GM18951 (cell line): ENCODE results near the gene FAM216A.
"Not testable (repeated sequence)": the region's sequence is repeated elsewhere in the genome, so short reads cannot be mapped to it uniquely, and the experiment has no call there.

Source experiments
- POLR2A ChIP-seq: IDR thresholded peaks from 4 replicates; pipeline ENCODE4 v1.6.1; 2011; ENCODE audit warnings: mild to moderate bottlenecking; ENCODE audit not compliant: insufficient read length, insufficient read depth; ENCODE audit errors: extremely low read depth
- in situ Hi-C: fragments of 300-500 bp; cut with MboI; formaldehyde crosslinking; loops from one replicate; pipeline ENCODE4 v1.12.0; 2022; ENCODE audit warnings: low sequenced_read_pairs, mixed read lengths, inconsistent platforms; ENCODE audit not compliant: unreplicated experiment

Gene FAM216A, protein sequence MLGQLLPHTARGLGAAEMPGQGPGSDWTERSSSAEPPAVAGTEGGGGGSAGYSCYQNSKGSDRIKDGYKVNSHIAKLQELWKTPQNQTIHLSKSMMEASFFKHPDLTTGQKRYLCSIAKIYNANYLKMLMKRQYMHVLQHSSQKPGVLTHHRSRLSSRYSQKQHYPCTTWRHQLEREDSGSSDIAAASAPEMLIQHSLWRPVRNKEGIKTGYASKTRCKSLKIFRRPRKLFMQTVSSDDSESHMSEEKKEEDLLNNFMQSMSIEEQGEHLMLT

GRCh38 chr12:110468214-110469048 is at the start of gene FAM216A, which contains the start of gene GPN3:
TSS of gene FAM216A (plus strand) at chr12:110468845. CDS start at chr12:110468876, 31 bp downstream.
TSS of gene GPN3 (minus strand) at chr12:110468257. CDS start at chr12:110468203, 54 bp downstream.
- in situ Hi-C loops = loop anchor here (10.0 to 25.0 kb wide), 2 partner anchors 136 to 369 kb away; partner anchors contain the start of gene CCDC63
- TF ChIP-seq POLR2A = peak; percentile 78

- in situ Hi-C loops = not testable (repeated sequence)
These were observed 48.0 kb upstream of the FAM216A start for GRCh38 chr12:110420644-110421043.

DNA sequence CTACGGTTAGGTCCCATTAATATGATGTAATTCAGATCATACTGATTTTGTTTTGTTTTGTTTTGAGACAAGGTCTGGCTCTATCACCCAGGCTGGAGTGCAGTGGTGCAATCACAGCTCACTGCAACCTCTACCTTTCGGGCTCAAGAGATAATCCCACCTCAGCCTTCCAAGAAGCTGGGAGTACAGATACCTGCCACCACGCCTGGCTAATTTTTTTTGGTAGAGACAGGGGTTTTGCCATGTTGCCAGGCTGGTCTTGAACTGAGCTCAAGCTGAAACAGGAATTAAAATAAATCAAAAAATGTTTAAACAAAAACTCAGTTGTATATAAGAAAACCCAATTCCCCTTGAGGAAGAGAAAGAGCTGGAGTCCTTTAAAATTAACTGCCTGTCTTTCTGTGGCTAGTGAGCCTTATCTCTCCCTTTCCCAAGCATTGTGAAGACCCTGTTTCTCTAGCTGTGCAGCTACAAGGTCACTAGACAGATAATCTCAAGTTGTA is 47.4 kb upstream of the FAM216A start:
- no peak for TF ChIP-seq POLR2A
- in situ Hi-C loops = no loop called here

DNA sequence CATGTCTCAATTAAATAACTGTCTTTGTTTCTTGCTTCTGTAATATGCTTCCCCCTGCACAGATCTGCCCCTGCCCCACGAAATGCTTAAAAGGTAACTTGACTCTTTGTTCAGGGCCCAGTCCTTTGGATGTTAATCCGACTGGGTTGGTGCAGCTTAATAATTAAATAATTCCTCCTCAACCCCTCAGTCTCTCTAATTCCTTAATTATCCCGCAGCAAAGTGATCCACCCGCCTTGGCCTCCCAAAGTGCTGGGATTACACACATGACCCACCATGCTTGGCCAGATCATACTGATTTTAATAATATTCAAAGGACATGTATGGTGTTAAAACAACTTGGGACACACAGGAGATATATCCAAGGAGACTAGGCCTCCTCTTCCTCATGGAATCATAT is 46.9 kb upstream of the FAM216A start:
- in situ Hi-C loops = no loop called here
- TF ChIP-seq POLR2A = no peak

- TF ChIP-seq POLR2A = no peak
- in situ Hi-C loops = no loop called here
These were observed 44.4 kb upstream of the FAM216A start for GRCh38 chr12:110424237-110424636.

DNA sequence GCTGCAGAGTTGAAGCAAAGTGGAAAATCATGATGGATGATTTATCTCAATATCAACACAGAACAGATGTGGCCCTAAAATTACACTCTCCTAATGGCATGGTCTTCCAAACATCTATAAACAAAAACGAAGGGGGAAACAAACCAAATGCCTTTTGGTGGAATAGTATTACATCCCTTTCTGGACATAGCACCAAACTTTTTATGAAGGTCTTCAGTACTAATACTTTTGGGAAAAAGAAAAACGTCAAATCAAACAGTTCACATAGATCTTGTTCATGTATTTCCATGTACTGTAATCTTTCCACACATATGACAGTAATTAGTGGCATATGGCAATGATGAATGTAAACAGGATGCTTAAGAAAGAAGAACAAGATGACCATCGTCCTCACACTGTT is 42.2 kb upstream of the FAM216A start:
- no peak for TF ChIP-seq POLR2A
- in situ Hi-C loops = loop anchor here (5.0 kb wide), 1 partner anchor 339 kb away; no protein-coding TSS in a partner anchor

DNA sequence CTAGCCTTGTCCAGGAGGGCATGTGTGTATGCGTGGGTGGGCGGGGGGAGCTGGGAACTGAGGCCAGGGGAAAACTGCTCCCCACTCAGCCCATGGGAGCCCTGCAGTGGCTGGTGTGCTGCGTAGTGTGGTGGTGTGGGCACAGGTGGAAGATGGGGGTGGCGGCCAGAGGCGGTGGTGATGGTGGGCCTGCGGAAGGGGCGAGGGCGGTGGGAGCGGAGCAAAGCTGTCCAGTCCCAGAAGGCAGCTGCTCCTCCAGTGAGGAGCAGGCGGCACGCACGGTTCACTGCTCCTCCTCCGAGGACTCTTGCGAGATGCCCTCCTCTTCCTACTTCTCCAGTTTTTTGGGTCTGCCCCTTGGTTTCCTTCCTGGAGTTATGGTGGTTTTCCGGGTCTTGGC is 39.0 kb upstream of the FAM216A start:
- in situ Hi-C loops = loop anchor here (5.0 kb wide), 1 partner anchor 342 kb away; no protein-coding TSS in a partner anchor

DNA sequence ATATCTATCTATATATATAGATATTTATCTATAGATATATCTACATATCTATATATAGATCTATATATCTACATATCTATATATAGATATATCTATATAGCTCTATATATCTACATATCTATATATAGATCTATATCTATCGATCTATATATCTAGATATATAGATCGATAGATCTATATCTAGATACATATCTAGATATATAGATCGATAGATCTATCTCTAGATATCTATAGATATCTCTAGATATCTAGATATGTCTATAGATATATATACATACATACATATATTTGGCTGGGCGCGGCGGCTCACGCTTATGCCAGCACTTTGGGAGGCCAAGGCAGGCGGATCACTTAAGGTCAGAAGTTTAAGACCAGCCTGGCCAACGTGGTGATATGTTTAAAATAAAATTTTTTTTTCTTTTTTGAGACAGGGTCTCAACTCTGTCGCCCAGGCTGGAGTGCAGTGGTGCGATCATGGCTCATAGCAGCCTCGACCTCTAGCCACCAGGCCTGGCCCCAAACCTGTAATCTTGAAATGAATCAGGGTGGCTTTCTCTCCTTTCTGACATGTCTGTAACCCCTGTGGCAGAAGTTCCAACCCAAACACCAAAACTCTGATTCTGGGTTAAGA is 36.6 kb upstream of the FAM216A start:
- TF ChIP-seq POLR2A = no peak
- in situ Hi-C loops = no loop called here

GRCh38 chr12:110436231-110436630 is 32.4 kb upstream of the FAM216A start:
- in situ Hi-C loops = no loop called here
- TF ChIP-seq POLR2A = no peak

- TF ChIP-seq POLR2A = no peak
- in situ Hi-C loops = no loop called here
These were observed 24.2 kb upstream of the FAM216A start for GRCh38 chr12:110444455-110444854.

DNA sequence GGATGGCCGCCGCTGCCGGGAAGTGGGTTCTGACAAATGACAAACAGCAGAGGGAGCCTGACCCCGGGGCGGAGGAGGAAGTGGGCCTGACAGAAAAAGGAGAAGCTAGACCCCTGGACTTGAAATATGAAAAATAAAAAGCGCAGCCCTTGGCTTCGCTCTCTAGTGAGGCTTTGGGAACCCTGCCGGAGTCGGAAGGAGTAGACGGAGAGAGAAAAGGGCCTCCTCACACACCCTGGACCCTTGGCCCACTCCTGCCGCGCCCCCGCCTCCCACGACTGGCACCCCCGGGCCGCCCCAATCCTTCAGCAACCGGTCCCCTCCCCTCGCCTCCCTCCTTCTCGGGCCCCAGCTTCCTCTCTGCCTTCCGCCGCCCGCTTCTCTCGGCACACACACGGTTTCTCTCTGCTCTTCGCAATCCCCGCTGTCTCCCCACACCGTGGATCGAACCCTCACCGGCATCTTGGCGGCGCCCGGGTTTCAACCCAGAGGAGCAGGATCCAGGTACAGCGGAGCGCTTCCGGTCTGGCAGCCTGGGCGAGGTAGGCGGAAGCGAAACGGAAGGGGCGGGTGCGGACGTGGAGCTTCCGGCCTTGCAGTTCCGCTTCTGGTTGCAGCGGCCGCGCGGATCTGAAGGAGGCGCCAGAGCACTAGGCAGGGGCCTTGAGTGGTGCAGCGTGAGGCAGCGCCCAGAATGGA is 18.7 kb upstream of the FAM216A start, which contains the start of gene ARPC3:
Gene ARPC3 (minus strand): TSS at position 539 of the 699 bp plus-strand sequence. CDS start 77 bp downstream, at position 462.
- peak; percentile 82 for TF ChIP-seq POLR2A
- in situ Hi-C loops = loop anchor here (25.0 kb wide), 1 partner anchor 387 kb away; the partner anchor contains the start of gene CCDC63

DNA sequence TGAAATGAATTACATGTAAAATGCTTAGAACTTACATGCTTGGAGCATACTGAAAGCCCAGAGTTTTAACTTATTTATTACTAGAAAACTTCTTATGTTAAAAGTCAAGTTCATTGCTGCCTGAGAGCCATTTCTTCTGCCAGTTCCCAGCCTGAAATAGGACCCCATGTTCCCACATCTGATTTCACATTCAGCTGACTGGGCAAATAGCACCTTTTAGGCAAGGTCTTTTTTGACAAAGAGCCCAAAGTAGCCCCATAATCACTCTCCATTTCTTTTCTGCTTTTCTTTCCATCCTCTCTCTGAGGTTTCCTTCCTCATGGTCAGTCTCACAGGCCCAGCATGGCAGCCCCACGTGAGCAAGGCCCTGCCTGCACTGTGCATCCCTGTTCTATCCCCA is 17.4 kb upstream of the FAM216A start:
- TF ChIP-seq POLR2A = no peak
- in situ Hi-C loops = loop anchor here (25.0 kb wide), 1 partner anchor 386 kb away; the partner anchor contains the start of gene CCDC63
